ENCODE measurements around the gene ZSCAN2. TPM values are rescaled to one million over a fixed set of nuclear protein-coding genes. Genes with fewer than 3 reads are reported as not detected.

Gene ZSCAN2
- total and polyA plus RNA-seq, 2 of the 8 experiments (the other 6 are each of a cell fraction or from before 2014, with no cell fraction given) = 23.6 to 52.4 TPM

- Histone ChIP-seq H3K23ac (ENCODE audit: insufficient read length) (no peak overlapping the region), H3K27ac (ENCODE audit: low read depth, low read length) (no peak overlapping the region), H2AK5ac (ENCODE audit: low read depth, low read length) (no peak overlapping the region), H4K8ac (ENCODE audit: extremely low read depth, insufficient read depth, low read length) (no peak overlapping the region), H2BK5ac (ENCODE audit: low read depth, low read length) (no peak overlapping the region), H3K4ac (replicated peaks; ENCODE audit: insufficient read length, low read depth, low read length) (no peak overlapping the region), H4K5ac (ENCODE audit: insufficient read length, low read depth, low read length) (no peak overlapping the region), H3K9me3 (ENCODE audit: insufficient read depth in 2 of 2, low read depth in 1 of 2, low read length in 1 of 2) (no peaks in the 10 kb centered on the region), H3K56ac (replicated peaks; ENCODE audit: insufficient read length, low read depth, low read length) (no peak overlapping the region), H3K4me3 (ENCODE audit: extremely low read depth in 1 of 4, insufficient read depth in 2 of 4, low read depth in 3 of 4, low read length in 4 of 4) (no peak overlapping the region), H3K18ac (ENCODE audit: extremely low read depth, low read length) (no peak overlapping the region), H3K4me1 (replicated peaks in 1 of 4; ENCODE audit: control insufficient read depth in 3 of 4, insufficient read depth in 4 of 4, low read length in 3 of 4) (peaks cover 0 to 14% (median 13%) of the 10 kb centered on the region in 4 experiments; a peak in 6 of 7 replicates), H4K91ac (replicated peaks; ENCODE audit: insufficient read length, low read length) (no peak overlapping the region), H2BK120ac (replicated peaks; ENCODE audit: low read depth, low read length) (no peak overlapping the region), H3K79me2 (ENCODE audit: control insufficient read depth in 1 of 2, insufficient read depth in 2 of 2, low read length in 2 of 2) (no peaks in the 10 kb centered on the region), H2AFZ (ENCODE audit: low read length) (no peak overlapping the region), H3K36me3 (ENCODE audit: control insufficient read depth in 2 of 4, insufficient read depth in 4 of 4, low read length in 3 of 4) (peaks cover 0 to 3% (median 0%) of the 10 kb centered on the region in 4 experiments; a peak in 1 of 8 replicates), H4K20me1 (replicated peaks in 1 of 2; ENCODE audit: control insufficient read depth in 1 of 2, insufficient read depth in 2 of 2, low read length in 2 of 2) (peaks cover 0 to 2% of the 10 kb centered on the region in 2 experiments), H3K4me2 (ENCODE audit: insufficient read depth in 1 of 2, low read depth in 2 of 2, low read length in 2 of 2) (no peak overlapping the region), H3K79me1 (ENCODE audit: low read depth, low read length) (0 out of 2 replicates have a peak, but pooled peaks cover 2% of the 10 kb centered on the region), H3K27me3 (replicated peaks in 1 of 4; ENCODE audit: control insufficient read depth in 3 of 4, extremely low read depth in 1 of 4, insufficient read depth in 3 of 4, low read length in 3 of 4) (peaks cover 0 to 13% (median 9%) of the 10 kb centered on the region in 4 experiments; a peak in 5 of 7 replicates), H3K23me2 (ENCODE audit: low read depth, low read length) (peaks cover 5% of the 10 kb centered on the region; the same call in 1 of the 2 replicates), H3K14ac (ENCODE audit: insufficient read length) (no peak overlapping the region), H2BK12ac (ENCODE audit: low read depth, low read length) (no peak overlapping the region), H3K9ac (replicated peaks in 1 of 4; ENCODE audit: extremely low read depth in 1 of 4, low read depth in 3 of 4, low read length in 3 of 4) (no peak overlapping the region), H2BK20ac (ENCODE audit: low read length) (no peak overlapping the region), H2BK15ac (ENCODE audit: low read length) (no peak overlapping the region)
- ChIA-PET CTCF (ENCODE audit: partially characterized antibody) (interaction anchor here (0.6 to 10.6 kb wide), 17 partner anchors 17 to 1864 kb away, joined by 3 to 86 read pairs (median 4); partner anchors contain the start of gene SEC11A), POLR2A (ENCODE audit: partially characterized antibody) (interaction anchor here (0.7 to 2.0 kb wide), 3 partner anchors 55 to 113 kb away, joined by 3 to 10 read pairs (median 4); partner anchors contain the start of genes SEC11A and ZSCAN2)
- TF ChIP-seq TEAD4 (IDR thresholded peaks at IDR 0.05; ENCODE audit: low read depth, low read length) = no peak
- TF ChIP-seq POLR2A (IDR thresholded peaks at IDR 0.05; ENCODE audit: control extremely low read depth in 1 of 2, low read depth in 2 of 2, low read length in 2 of 2) = peak in 1 of 2 experiments; percentile 7; a peak in 1 of 3 replicates
- DNase-seq (ENCODE audit: low read depth in 1 of 2, low spot score in 2 of 2) = no peak
- WGBS, 2 experiments (ENCODE audit: extremely low coverage in 1 of 2, insufficient coverage in 1 of 2, insufficient read length in 1 of 2, insufficient replicate concordance in 2 of 2, low coverage in 1 of 2, low lambda C conversion rate in 2 of 2, missing lambda C conversion rate in 1 of 2) = 89% methylated on average over 4 of the region's 4 CpGs; no CpG with 5 or more reads in 1 of the 2 experiments
- FAIRE-seq = no peak
Observed at GRCh38 chr15:84659904-84660781, 59.3 kb downstream of the ZSCAN2 start.

Measured in H1 (cell line).